ENCODE measurements around the gene OLIG3.
A peak's percentile ranks its signal among the peaks of the same experiment; 100 is the strongest.

DNA sequence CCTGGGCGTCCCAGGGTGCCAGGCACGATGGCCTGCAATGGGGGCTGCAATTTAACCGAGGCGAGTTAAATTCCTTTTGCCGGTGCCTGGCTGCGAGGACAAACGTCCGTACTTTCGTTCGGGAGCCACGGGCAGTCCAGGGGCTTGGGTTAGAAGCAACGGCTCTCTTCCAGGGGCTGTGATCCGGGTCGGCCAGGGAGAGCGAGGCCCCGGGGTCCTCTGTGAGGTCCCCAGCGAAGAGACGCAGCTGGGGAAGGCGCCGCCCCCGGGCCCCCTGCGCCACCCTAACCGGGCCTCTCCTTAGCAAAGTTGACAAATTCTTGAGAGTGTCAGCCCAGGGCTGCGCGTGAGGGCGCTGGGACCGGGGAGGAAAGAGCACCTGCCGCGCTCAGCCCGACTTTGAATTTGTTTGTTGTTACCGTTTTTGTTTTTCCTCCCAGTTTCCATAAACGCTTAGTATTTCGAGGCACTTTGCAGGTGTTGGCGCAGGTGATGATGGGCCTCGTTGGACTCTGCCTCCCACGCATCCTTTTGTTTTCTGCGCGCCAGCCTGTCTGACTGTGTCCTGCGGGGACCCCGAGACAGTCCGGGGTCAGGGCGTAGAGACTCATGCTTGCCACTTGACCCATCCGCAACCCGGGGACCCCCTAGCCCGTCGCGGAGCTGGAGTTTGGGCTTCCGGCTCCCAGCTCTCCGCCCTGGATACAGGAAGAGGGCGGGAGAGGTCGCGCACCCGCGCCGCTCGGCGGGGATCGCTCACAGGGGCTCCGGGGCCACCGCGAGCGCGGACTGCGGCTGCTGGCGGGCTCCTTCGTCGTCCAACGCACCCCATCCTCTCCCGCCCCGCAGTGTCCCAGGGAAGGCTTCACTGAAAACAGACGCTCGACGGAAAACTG, 5.8 kb downstream of the OLIG3 start:
- TF ChIP-seq CTCF (IDR thresholded peaks at IDR 0.05; ENCODE audit: insufficient read depth, low read depth, low read length) (no peak), EZH2 (IDR thresholded peaks at IDR 0.05; ENCODE audit: insufficient read depth, low read length) (peak; percentile 88)

Measured in astrocyte (in vitro differentiated cells and primary cell).